ENCODE measurements around the gene GP1BA.

GP1BA gene

GRCh38 chr17:4938688-4939545 is 6.8 kb downstream of the GP1BA start:
- DNase-seq: no peak

GRCh38 chr17:4939546-4939795 is 7.4 kb downstream of the GP1BA start:
- no peak for DNase-seq

GRCh38 chr17:4939796-4940554 is 7.9 kb downstream of the GP1BA start, which contains the start of the genes RNF167 and SLC25A11:
TSS of gene RNF167 (plus strand) at chr17:4940268. CDS start at chr17:4940910, 642 bp downstream.
TSS of gene SLC25A11 (minus strand) at chr17:4940046. CDS start at chr17:4939910, 136 bp downstream.
- peak; percentile 99 for DNase-seq

- peak in 1 of 2 donors; percentile 47 for DNase-seq
Observed at GRCh38 chr17:4940555-4941318, 8.7 kb downstream of the GP1BA start.

- no peak for DNase-seq
Observed at GRCh38 chr17:4941319-4941610, 9.2 kb downstream of the GP1BA start.

GRCh38 chr17:4942760-4943508 is 10.9 kb downstream of the GP1BA start:
- DNase-seq: no peak

GRCh38 chr17:4944163-4944553 is 12.1 kb downstream of the GP1BA start:
- DNase-seq: peak; percentile 45 to 73

- DNase-seq: no peak
Observed at GRCh38 chr17:4944554-4945175, 12.6 kb downstream of the GP1BA start.

GRCh38 chr17:4945176-4945943 is 13.3 kb downstream of the GP1BA start:
- peak; percentile 73 to 76 for DNase-seq

- DNase-seq: no peak
Observed at GRCh38 chr17:4945944-4946280, 13.8 kb downstream of the GP1BA start.

GRCh38 chr17:4946312-4946976 is 14.4 kb downstream of the GP1BA start:
- DNase-seq: no peak

- DNase-seq: no peak
Observed at GRCh38 chr17:4947010-4947410, 14.9 kb downstream of the GP1BA start.

GRCh38 chr17:4947411-4948165 is 15.5 kb downstream of the GP1BA start:
- peak; percentile 51 to 77 for DNase-seq

GRCh38 chr17:4948166-4948930 is 16.3 kb downstream of the GP1BA start, which contains the start of gene PFN1:
TSS of gene PFN1 (minus strand) at chr17:4948530. CDS start at chr17:4948394, 136 bp downstream.
- DNase-seq: peak; percentile 92 to 95

GRCh38 chr17:4948931-4949320 is 16.8 kb downstream of the GP1BA start:
- DNase-seq: peak; percentile 79 to 82

- DNase-seq: peak; percentile 84 to 88
Observed at GRCh38 chr17:4949321-4950074, 17.4 kb downstream of the GP1BA start.

- DNase-seq: peak in 1 of 2 donors; percentile 37
Observed at GRCh38 chr17:4950075-4950745, 18.1 kb downstream of the GP1BA start.

- no peak for DNase-seq
Observed at GRCh38 chr17:4950746-4951204, 18.7 kb downstream of the GP1BA start, which contains the start of gene ENO3. TSS of gene ENO3 (plus strand) at chr17:4951119. CDS start at chr17:4951830, 711 bp downstream.

All from CD4-positive, alpha-beta T cell treated with Interferon alpha-2 for 1 hour (primary cell).